MCF 10A (cell line): Measurements from ENCODE around the gene TTC23L. TPM values are rescaled to one million over a fixed set of nuclear protein-coding genes. Genes with fewer than 3 reads are reported as not detected.
A peak's percentile ranks its signal among the peaks of the same experiment; 100 is the strongest.

ENCODE experiments used
- BruUV-seq: library from RNA; stranded (reverse); fragments of 400-500 nt; replicated peaks from 2 replicates; lab custom pipeline; 2021; lab: Mats Ljungman, UMichigan
- CTCF ChIA-PET: fragments of 300-600 bp; sonication (Branson Sonifier 250); formaldehyde crosslinking; extraction: SDS; loops from one replicate; lab custom pipeline; 2021; ENCODE audit warnings: antibody characterized with exemption, inconsistent platforms; lab: Yijun Ruan, JAX
- POLR2A ChIA-PET: fragments of 300-600, 350-650 bp; sonication (Branson Sonifier 250); formaldehyde crosslinking; extraction: SDS; loops from one replicate; lab custom pipeline; 2020; ENCODE audit warnings: antibody characterized with exemption, inconsistent platforms; lab: Yijun Ruan, JAX
- DNase-seq: peaks from one replicate; pipeline ENCODE4 v3.0.0-alpha.2; 2018; ENCODE audit not compliant: unreplicated experiment
- H3K27ac Mint-ChIP-seq: one replicate; pipeline ENCODE4 v1.8.0; 2022; ENCODE audit warnings: mild to moderate bottlenecking, low read depth, mixed read lengths; ENCODE audit not compliant: unreplicated experiment
- H3K27me3 Mint-ChIP-seq: one replicate; pipeline ENCODE4 v1.8.0; 2022; ENCODE audit warnings: mixed read lengths; ENCODE audit not compliant: insufficient read depth, unreplicated experiment
- H3K36me3 Mint-ChIP-seq: one replicate; pipeline ENCODE4 v1.8.0; 2022; ENCODE audit warnings: mild to moderate bottlenecking, moderate library complexity, mixed read lengths; ENCODE audit not compliant: insufficient read depth, unreplicated experiment
- H3K4me1 Mint-ChIP-seq: one replicate; pipeline ENCODE4 v1.8.0; 2022; ENCODE audit warnings: mixed read lengths; ENCODE audit not compliant: insufficient read depth, unreplicated experiment
- H3K4me3 Mint-ChIP-seq: one replicate; pipeline ENCODE4 v1.8.0; 2022; ENCODE audit warnings: mild to moderate bottlenecking, moderate library complexity, mixed read lengths; ENCODE audit not compliant: unreplicated experiment
- H3K9me3 Mint-ChIP-seq: one replicate; pipeline ENCODE4 v1.8.0; 2022; ENCODE audit warnings: mixed read lengths; ENCODE audit not compliant: unreplicated experiment
- intact Hi-C: fragments of 100-400 bp; cut with micrococcal nuclease; formaldehyde crosslinking; loops from 2 replicates; pipeline ENCODE4 v1.14.1; 2022
- total RNA-seq: library from RNA; stranded (reverse); gene quantifications from 2 replicates; pipeline ENCODE4 v1.2.3, GENCODE V29; 2022
- TF ChIP-seq, protein P1 (sequence below): fragments of 200-600 bp; IDR thresholded peaks from one replicate; pipeline ENCODE4 v1.8.0; 2022; ENCODE audit warnings: antibody characterized with exemption, mild to moderate bottlenecking; ENCODE audit not compliant: unreplicated experiment

TTC23L gene
- total RNA-seq, 1 experiment from 2014 or later, result 0.14 TPM

DNA sequence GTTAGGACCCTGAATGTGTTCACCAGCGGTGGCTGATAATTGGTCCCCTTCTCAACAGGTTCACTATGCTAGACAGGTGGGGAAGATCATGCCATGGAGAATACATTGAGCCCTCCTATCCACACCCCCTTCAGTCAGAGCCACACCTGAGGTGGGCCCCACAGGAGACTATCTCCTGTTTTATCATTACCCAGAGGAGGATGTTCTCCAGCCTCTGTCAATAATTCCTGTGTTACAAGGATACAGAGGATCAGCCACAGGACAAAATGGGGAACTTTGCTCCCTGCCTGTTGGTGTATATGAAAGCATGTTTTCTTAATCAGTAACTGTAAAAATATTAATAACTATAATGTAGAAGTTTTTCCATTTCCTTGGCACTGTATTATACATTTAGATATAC is 50.4 kb downstream of the TTC23L start:
- POLR2A ChIA-PET, result interaction anchor here (0.5 to 0.6 kb wide), 2 partner anchors 28 to 881 kb away, joined by 3 read pairs; no protein-coding TSS in a partner anchor
- no peaks in the 10 kb centered on the region for H3K9me3 Mint-ChIP-seq
- no peak for DNase-seq
- no peaks in the 10 kb centered on the region for H3K4me1 Mint-ChIP-seq
- peaks cover 5% of the 10 kb centered on the region for H3K36me3 Mint-ChIP-seq
- H3K4me3 Mint-ChIP-seq, result no peak overlapping the region
- CTCF ChIA-PET, result interaction anchor here (2.1 kb wide), 1 partner anchor 9 kb away, joined by 8 read pairs; no protein-coding TSS in a partner anchor
- intact Hi-C loops, result no loop called here
- H3K27me3 Mint-ChIP-seq, result no peaks in the 10 kb centered on the region
- no TSS peak for BruUV-seq
- TF ChIP-seq, protein P1, sequence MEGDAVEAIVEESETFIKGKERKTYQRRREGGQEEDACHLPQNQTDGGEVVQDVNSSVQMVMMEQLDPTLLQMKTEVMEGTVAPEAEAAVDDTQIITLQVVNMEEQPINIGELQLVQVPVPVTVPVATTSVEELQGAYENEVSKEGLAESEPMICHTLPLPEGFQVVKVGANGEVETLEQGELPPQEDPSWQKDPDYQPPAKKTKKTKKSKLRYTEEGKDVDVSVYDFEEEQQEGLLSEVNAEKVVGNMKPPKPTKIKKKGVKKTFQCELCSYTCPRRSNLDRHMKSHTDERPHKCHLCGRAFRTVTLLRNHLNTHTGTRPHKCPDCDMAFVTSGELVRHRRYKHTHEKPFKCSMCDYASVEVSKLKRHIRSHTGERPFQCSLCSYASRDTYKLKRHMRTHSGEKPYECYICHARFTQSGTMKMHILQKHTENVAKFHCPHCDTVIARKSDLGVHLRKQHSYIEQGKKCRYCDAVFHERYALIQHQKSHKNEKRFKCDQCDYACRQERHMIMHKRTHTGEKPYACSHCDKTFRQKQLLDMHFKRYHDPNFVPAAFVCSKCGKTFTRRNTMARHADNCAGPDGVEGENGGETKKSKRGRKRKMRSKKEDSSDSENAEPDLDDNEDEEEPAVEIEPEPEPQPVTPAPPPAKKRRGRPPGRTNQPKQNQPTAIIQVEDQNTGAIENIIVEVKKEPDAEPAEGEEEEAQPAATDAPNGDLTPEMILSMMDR, result no peak
- no peak overlapping the region for H3K27ac Mint-ChIP-seq

DNA sequence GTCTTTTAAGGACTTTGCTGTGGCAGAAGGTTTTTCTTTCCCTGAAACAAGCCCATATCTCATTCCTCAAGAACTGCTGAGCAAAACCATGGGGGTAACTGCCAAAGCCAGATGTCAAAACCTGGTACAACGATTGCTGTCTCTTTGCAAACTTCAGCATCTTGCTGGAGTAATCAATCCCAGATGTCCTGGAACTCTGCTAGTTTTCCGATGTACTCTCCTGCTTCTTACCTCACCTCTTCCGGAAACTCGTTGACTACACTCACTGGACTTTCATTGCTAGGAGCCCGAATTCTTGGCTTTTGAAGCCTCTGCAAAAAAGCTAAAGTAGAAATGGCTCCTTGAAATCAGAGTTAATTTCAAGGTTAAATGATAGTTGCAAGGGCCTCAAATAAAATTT is 53.0 kb downstream of the TTC23L start:
- no peak for DNase-seq
- TF ChIP-seq, protein P1, result no peak
- POLR2A ChIA-PET, result interaction anchor here (0.9 kb wide), 1 partner anchor 407 kb away, joined by 3 read pairs; no protein-coding TSS in a partner anchor
- BruUV-seq, result no TSS peak
- H3K4me1 Mint-ChIP-seq, result peaks cover 10% of the 10 kb centered on the region
- H3K9me3 Mint-ChIP-seq, result no peaks in the 10 kb centered on the region
- H3K36me3 Mint-ChIP-seq, result peaks cover 5% of the 10 kb centered on the region
- peak overlapping the region; percentile 10 for H3K27ac Mint-ChIP-seq
- CTCF ChIA-PET, result interaction anchor here (1.6 to 16.7 kb wide), 3 partner anchors 206 to 409 kb away, joined by 3 to 468 read pairs (median 126); no protein-coding TSS in a partner anchor
- no peaks in the 10 kb centered on the region for H3K27me3 Mint-ChIP-seq
- intact Hi-C loops, result no loop called here
- no peak overlapping the region for H3K4me3 Mint-ChIP-seq

DNA sequence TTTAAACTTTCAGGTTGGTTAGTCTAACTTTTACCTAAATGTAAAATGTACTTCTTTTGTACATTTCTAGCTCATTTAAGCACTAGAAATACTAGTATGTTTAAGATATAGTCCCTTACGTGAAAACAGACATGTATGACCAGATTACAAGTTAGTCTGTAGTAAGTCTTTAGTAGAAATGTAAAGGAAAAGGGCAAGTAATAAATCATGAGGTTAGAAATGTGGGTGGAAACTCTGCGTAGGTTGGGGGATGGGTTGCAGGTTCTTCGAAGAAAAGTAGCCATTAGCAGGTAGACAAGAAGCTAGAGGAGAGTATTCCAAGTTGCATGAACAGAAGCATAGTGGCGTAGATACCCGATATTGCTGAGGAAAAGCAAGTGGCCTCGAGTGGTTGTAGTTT is 53.5 kb downstream of the TTC23L start:
- H3K4me3 Mint-ChIP-seq, result no peak overlapping the region
- H3K4me1 Mint-ChIP-seq, result peaks cover 10% of the 10 kb centered on the region
- TF ChIP-seq, protein P1, result no peak
- ChIA-PET CTCF (interaction anchor here (1.6 to 16.7 kb wide), 3 partner anchors 206 to 409 kb away, joined by 3 to 468 read pairs (median 126); no protein-coding TSS in a partner anchor), POLR2A (interaction anchor here (0.6 to 1.2 kb wide), 3 partner anchors 369 to 408 kb away, joined by 3 read pairs; no protein-coding TSS in a partner anchor)
- intact Hi-C loops, result no loop called here
- no peak for DNase-seq
- peaks cover 5% of the 10 kb centered on the region for H3K36me3 Mint-ChIP-seq
- no peaks in the 10 kb centered on the region for H3K9me3 Mint-ChIP-seq
- no peak overlapping the region for H3K27ac Mint-ChIP-seq
- H3K27me3 Mint-ChIP-seq, result no peaks in the 10 kb centered on the region
- BruUV-seq, result no TSS peak

DNA sequence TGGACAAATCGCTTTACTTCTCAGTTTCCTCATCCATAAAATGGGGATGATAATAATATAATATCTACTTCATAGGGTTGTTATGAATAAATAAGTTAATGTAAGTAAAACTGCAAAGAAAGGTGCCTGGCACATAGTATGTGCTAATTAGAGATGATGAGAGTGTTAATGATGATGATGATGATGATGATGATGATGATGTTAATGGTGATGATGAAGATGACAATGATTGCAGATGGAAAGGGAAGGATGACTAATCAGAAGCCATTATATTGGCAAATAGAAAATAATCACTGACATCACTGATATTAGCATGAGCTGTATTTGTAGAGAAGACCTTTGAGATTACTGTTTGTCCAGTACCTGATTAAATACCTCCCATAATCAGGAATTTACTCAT is 55.8 kb downstream of the TTC23L start:
- CTCF ChIA-PET, result interaction anchor here (0.6 to 16.7 kb wide), 4 partner anchors 9 to 412 kb away, joined by 3 to 468 read pairs (median 66); no protein-coding TSS in a partner anchor

More for the DNA sequence above, 55.8 kb downstream of the TTC23L start:
- intact Hi-C loops, result loop anchor here (5.0 kb wide), 1 partner anchor 57 kb away; the partner anchor contains the start of gene TTC23L
- BruUV-seq, result no TSS peak
- Mint-ChIP-seq H3K27ac (no peak overlapping the region), H3K36me3 (peaks cover 5% of the 10 kb centered on the region), H3K27me3 (no peaks in the 10 kb centered on the region), H3K4me1 (peaks cover 10% of the 10 kb centered on the region), H3K9me3 (no peaks in the 10 kb centered on the region), H3K4me3 (no peak overlapping the region)
- no peak for DNase-seq
- POLR2A ChIA-PET, result interaction anchor here (0.6 to 0.9 kb wide), 2 partner anchors 81 to 406 kb away, joined by 3 to 4 read pairs; no protein-coding TSS in a partner anchor
- TF ChIP-seq, protein P1, result no peak
